IMR-90 (cell line): ENCODE data around the gene RNF212. TPM values are rescaled to one million over a fixed set of nuclear protein-coding genes. Genes with fewer than 3 reads are reported as not detected.

ENCODE experiments used
- ATAC-seq: fragments of 200-7000 bp; cut with Tn5 transposase; 2 replicates; pipeline ENCODE4 v1.9.1; 2020; ENCODE audit warnings: low read depth, mild to moderate bottlenecking, moderate library complexity
- BruUV-seq: library from RNA; stranded (reverse); fragments of 400-500 nt; replicated peaks from 2 replicates; lab custom pipeline; 2021; lab: Mats Ljungman, UMichigan
- CTCF ChIA-PET: fragments of 300-600 bp; formaldehyde crosslinking; extraction: SDS; loops from one replicate; lab custom pipeline; 2021; ENCODE audit warnings: antibody characterized with exemption; lab: Yijun Ruan, JAX
- POLR2A ChIA-PET: fragments of 300-600 bp; sonication (Branson Sonifier 250); formaldehyde crosslinking; loops from one replicate; lab custom pipeline; 2022; ENCODE audit warnings: antibody characterized with exemption; ENCODE audit not compliant: unreplicated experiment; lab: Charles Lee
- DNase-seq: peaks from one replicate; pipeline ENCODE4 v3.0.0; 2013
- H2AFZ ChIP-seq: replicated peaks from 2 replicates; pipeline ENCODE3; 2013; ENCODE audit warnings: low read length, mild to moderate bottlenecking; ENCODE audit not compliant: poor library complexity
- H2AK5ac ChIP-seq: 2 replicates; pipeline ENCODE4 v1.6.1; 2013; ENCODE audit warnings: low read depth, low read length, inconsistent platforms
- H2AK9ac ChIP-seq: replicated peaks from 2 replicates; pipeline ENCODE3; 2013; ENCODE audit warnings: mild to moderate bottlenecking, low read depth, low read length, moderate library complexity; ENCODE audit not compliant: poor library complexity
- H2BK120ac ChIP-seq: 2 replicates; pipeline ENCODE4 v1.6.1; 2013; ENCODE audit warnings: low read depth, low read length, inconsistent platforms
- H2BK15ac ChIP-seq: 3 replicates; pipeline ENCODE4 v1.6.1; 2013; ENCODE audit warnings: low read depth, low read length, inconsistent platforms
- H2BK20ac ChIP-seq: 2 replicates; pipeline ENCODE4 v1.6.1; 2013; ENCODE audit warnings: low read depth, mild to moderate bottlenecking, inconsistent platforms, low read length, moderate library complexity
- H2BK5ac ChIP-seq: 2 replicates; pipeline ENCODE4 v1.6.1; 2013; ENCODE audit warnings: mild to moderate bottlenecking, low read depth, low read length, inconsistent platforms; ENCODE audit not compliant: poor library complexity, severe bottlenecking
- H3K14ac ChIP-seq: replicated peaks from 2 replicates; pipeline ENCODE4 v1.6.1; 2013; ENCODE audit warnings: low read depth, low read length, inconsistent platforms
- H3K18ac ChIP-seq: 2 replicates; pipeline ENCODE4 v1.6.1; 2013; ENCODE audit warnings: low read depth, low read length, control low read depth
- H3K23ac ChIP-seq: 2 replicates; pipeline ENCODE4 v1.6.1; 2013; ENCODE audit warnings: low read depth, low read length, inconsistent platforms
- H3K27ac ChIP-seq: 2 replicates; pipeline ENCODE4 v1.5.1; 2013; ENCODE audit warnings: mild to moderate bottlenecking, control low read depth, low read length; ENCODE audit not compliant: insufficient read depth
- H3K27me3 ChIP-seq: 2 replicates; pipeline ENCODE4 v1.6.1; 2013; ENCODE audit warnings: low read length; ENCODE audit not compliant: control insufficient read depth, insufficient read depth
- H3K36me3 ChIP-seq: 2 replicates; pipeline ENCODE4 v1.6.1; 2013; ENCODE audit warnings: low read length, mixed read lengths; ENCODE audit not compliant: control insufficient read depth, insufficient read depth
- H3K4ac ChIP-seq: 2 replicates; pipeline ENCODE4 v1.6.1; 2013; ENCODE audit warnings: low read depth, low read length, inconsistent platforms
- H3K4me1 ChIP-seq: 2 replicates; pipeline ENCODE4 v1.6.1; 2013; ENCODE audit warnings: low read length, mixed read lengths; ENCODE audit not compliant: control insufficient read depth, insufficient read depth
- H3K4me2 ChIP-seq: 2 replicates; pipeline ENCODE4 v1.6.1; 2013; ENCODE audit warnings: low read depth, mild to moderate bottlenecking, control low read depth, low read length, moderate library complexity
- H3K4me3 ChIP-seq: 2 replicates; pipeline ENCODE4 v1.5.1; 2013; ENCODE audit warnings: low read depth, mild to moderate bottlenecking, control low read depth, low read length, moderate library complexity; ENCODE audit not compliant: insufficient read depth
- H3K56ac ChIP-seq: 2 replicates; pipeline ENCODE4 v1.6.1; 2013; ENCODE audit warnings: low read length, inconsistent platforms; ENCODE audit not compliant: insufficient read depth; ENCODE audit errors: extremely low read depth
- H3K79me1 ChIP-seq, 2 experiments: 2 replicates each; pipeline ENCODE4 v1.6.1; 2013; ENCODE audit warnings: low read length in 2 of 2, inconsistent platforms in 1 of 2, low read depth in 1 of 2
- H3K9ac ChIP-seq: 2 replicates; pipeline ENCODE4 v1.6.1; 2013; ENCODE audit warnings: low read depth, low read length, control low read depth
- H3K9me1 ChIP-seq: 2 replicates; pipeline ENCODE4 v1.6.1; 2013; ENCODE audit warnings: low read length, inconsistent platforms; ENCODE audit not compliant: insufficient read depth
- H3K9me3 ChIP-seq: 2 replicates; pipeline ENCODE4 v1.6.1; 2013; ENCODE audit warnings: low read length; ENCODE audit not compliant: control insufficient read depth, insufficient read depth
- H4K20me1 ChIP-seq: 2 replicates; pipeline ENCODE4 v1.6.1; 2013; ENCODE audit warnings: low read length, inconsistent platforms; ENCODE audit not compliant: insufficient read depth
- H4K5ac ChIP-seq: 2 replicates; pipeline ENCODE4 v1.6.1; 2013; ENCODE audit warnings: mild to moderate bottlenecking, low read depth, low read length, control low read depth
- H4K8ac ChIP-seq, 2 experiments: 2 replicates each; pipeline ENCODE4 v1.6.1; 2013; ENCODE audit warnings: low read depth in 2 of 2, low read length in 2 of 2, control low read depth in 1 of 2, inconsistent platforms in 1 of 2
- H4K91ac ChIP-seq: 2 replicates; pipeline ENCODE4 v1.6.1; 2013; ENCODE audit warnings: low read depth, low read length, inconsistent platforms; ENCODE audit not compliant: insufficient read depth
- BHLHE40 ChIP-seq: fragments of 150-350 bp; IDR thresholded peaks from 2 replicates; pipeline ENCODE4 v1.6.1; 2016; ENCODE audit warnings: mild to moderate bottlenecking, low read depth, low read length
- CEBPB ChIP-seq: IDR thresholded peaks from 2 replicates; pipeline ENCODE4 v1.6.1; 2012; ENCODE audit warnings: low read depth, low read length, improper control_type of control experiment
- CHD1 ChIP-seq: IDR thresholded peaks from 2 replicates; pipeline ENCODE4 v1.6.1; 2012; ENCODE audit warnings: low read depth, low read length, improper control_type of control experiment
- FOS ChIP-seq: fragments of 150-350 bp; IDR thresholded peaks from 2 replicates; pipeline ENCODE4 v1.6.1; 2016; ENCODE audit warnings: low read depth, low read length
- MAFK ChIP-seq: IDR thresholded peaks from 2 replicates; pipeline ENCODE4 v1.6.1; 2012; ENCODE audit warnings: low read depth, low read length, improper control_type of control experiment
- MAZ ChIP-seq: IDR thresholded peaks from 2 replicates; pipeline ENCODE4 v1.6.1; 2012; ENCODE audit warnings: low read depth, mild to moderate bottlenecking, low read length, improper control_type of control experiment, moderate library complexity, borderline replicate concordance
- MXI1 ChIP-seq: IDR thresholded peaks from 2 replicates; pipeline ENCODE4 v1.6.1; 2012; ENCODE audit warnings: low read depth, mild to moderate bottlenecking, low read length, moderate library complexity, borderline replicate concordance
- NFE2L2 ChIP-seq: fragments of 150-350 bp; IDR thresholded peaks from 2 replicates; pipeline ENCODE4 v1.6.1; 2016; ENCODE audit warnings: low read depth, mild to moderate bottlenecking, low read length
- POLR2A ChIP-seq: IDR thresholded peaks from 2 replicates; pipeline ENCODE4 v1.6.1; 2012; ENCODE audit warnings: mild to moderate bottlenecking, low read depth, low read length
- RAD21 ChIP-seq: IDR thresholded peaks from 2 replicates; pipeline ENCODE4 v1.6.1; 2012; ENCODE audit warnings: low read length, improper control_type of control experiment
- RCOR1 ChIP-seq: IDR thresholded peaks from 2 replicates; pipeline ENCODE4 v1.6.1; 2012; ENCODE audit warnings: mild to moderate bottlenecking, low read length, improper control_type of control experiment; ENCODE audit not compliant: insufficient replicate concordance
- SMC3 ChIP-seq: fragments of 150-350 bp; IDR thresholded peaks from 2 replicates; pipeline ENCODE4 v1.6.1; 2016; ENCODE audit warnings: low read depth, mild to moderate bottlenecking, antibody characterized with exemption, low read length, moderate library complexity
- WGBS, 2 experiments: methylation state at CpG; one replicate each; pipeline versions ENCODE4 v1.1.5 to v1.1.7; 2013; ENCODE audit warnings: missing lambda C conversion rate in 2 of 2; ENCODE audit not compliant: insufficient read length in 1 of 2; ENCODE audit errors: extremely low coverage in 2 of 2; 5-methylcytosine and 5-hydroxymethylcytosine counted together
- dilution Hi-C: fragments of 300-500 bp; cut with HindIII; formaldehyde crosslinking; loops from one replicate; pipeline ENCODE4 v1.14.3; 2018; ENCODE audit warnings: low sequenced_read_pairs; ENCODE audit not compliant: unreplicated experiment
- in situ Hi-C: fragments of 300-500 bp; cut with MboI; formaldehyde crosslinking; loops from 3 replicates; pipeline ENCODE4 v1.14.3; 2019; ENCODE audit warnings: low sequenced_read_pairs, inconsistent platforms, mixed read lengths
- intact Hi-C: fragments of 100-400 bp; cut with micrococcal nuclease; formaldehyde crosslinking; loops from 2 replicates; pipeline ENCODE4 v1.10.0; 2022
- polyA plus RNA-seq, 3 experiments: library from polyadenylated mRNA; depleted of rRNA; stranded (reverse); fragments of >200 nt; gene quantifications; 2 replicates each; pipeline ENCODE4 v1.2.3, GENCODE V29; 2012; ENCODE audit warnings: low replicate concordance in 1 of 3
- total RNA-seq: library from RNA; depleted of rRNA; stranded (reverse); fragments of >200 nt; gene quantifications from 2 replicates; pipeline ENCODE4 v1.2.3, GENCODE V29; 2012
- TF ChIP-seq, protein P1 (sequence below): fragments of 150-350 bp; IDR thresholded peaks from 2 replicates; pipeline ENCODE4 v1.6.1; 2016; ENCODE audit warnings: low read depth, mild to moderate bottlenecking, low read length, moderate library complexity, borderline replicate concordance
- TF ChIP-seq, protein P2 (sequence below): conservative IDR thresholded peaks from 2 replicates; pipeline ENCODE4 v1.5.1; 2012; ENCODE audit warnings: mild to moderate bottlenecking, low read depth, low read length, improper control_type of control experiment
- TF ChIP-seq, protein P3 (sequence below): fragments of 150-350 bp; IDR thresholded peaks from 2 replicates; pipeline ENCODE4 v1.6.1; 2017; ENCODE audit warnings: mild to moderate bottlenecking, antibody characterized with exemption, low read length, low read depth

The RNF212 gene
- total and polyA plus RNA-seq, 2 of the 4 experiments (the other 2 are of a cell fraction): under 0.01 to 0.51 TPM

DNA sequence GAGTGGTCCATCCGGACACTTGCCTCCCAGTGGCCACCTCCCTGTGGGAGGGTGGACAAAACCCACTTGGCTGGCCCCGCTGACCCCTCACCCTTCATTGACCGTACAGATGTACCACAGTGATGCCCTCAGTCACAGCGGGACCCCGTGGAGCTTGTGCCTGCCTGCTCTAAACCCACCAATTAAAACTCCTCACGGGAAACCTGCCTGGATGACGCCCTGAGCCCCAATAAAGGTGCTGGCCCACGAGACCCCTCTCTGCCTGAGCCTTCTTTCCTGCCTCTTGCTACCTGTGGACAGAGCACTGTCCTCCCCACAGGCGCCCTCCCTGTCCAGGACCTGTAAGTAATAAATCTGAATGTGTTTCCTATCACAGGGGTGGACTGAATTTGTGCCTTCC lies 32.9 kb downstream of the RNF212 start:
- WGBS, 2 experiments: no CpG with 5 or more reads among the region's 9 CpGs
- Histone ChIP-seq H2BK20ac (no peak overlapping the region), H3K4me3 (no peak overlapping the region), H3K56ac (no peak overlapping the region), H2BK120ac (no peak overlapping the region), H4K5ac (no peak overlapping the region), H3K4me1 (peaks cover 6% of the 10 kb centered on the region), H3K23ac (no peak overlapping the region), H3K4me2 (no peak overlapping the region), H2BK15ac (no peak overlapping the region), H3K9me3 (no peaks in the 10 kb centered on the region), H3K14ac (no peak overlapping the region), H3K27ac (no peak overlapping the region), H4K91ac (no peak overlapping the region), H4K20me1 (no peaks in the 10 kb centered on the region), H3K79me1 (no peaks in the 10 kb centered on the region), H2AK9ac (no peak overlapping the region), H3K9me1 (no peaks in the 10 kb centered on the region), H3K4ac (no peak overlapping the region), H2AFZ (no peak overlapping the region), H2AK5ac (no peak overlapping the region), H3K18ac (no peak overlapping the region), H3K9ac (no peak overlapping the region), H3K36me3 (no peaks in the 10 kb centered on the region), H4K8ac (no peak overlapping the region), H3K27me3 (peaks cover 15% of the 10 kb centered on the region), H2BK5ac (no peak overlapping the region)
- DNase-seq (no peak), ATAC-seq (no peak)
- POLR2A ChIA-PET: no interaction called here
- no peak for TF ChIP-seq SMC3
- no peak for TF ChIP-seq CHD1
- no peak for TF ChIP-seq RAD21
- no peak for TF ChIP-seq BHLHE40
- TF ChIP-seq MAFK: no peak
- TF ChIP-seq, protein P1, sequence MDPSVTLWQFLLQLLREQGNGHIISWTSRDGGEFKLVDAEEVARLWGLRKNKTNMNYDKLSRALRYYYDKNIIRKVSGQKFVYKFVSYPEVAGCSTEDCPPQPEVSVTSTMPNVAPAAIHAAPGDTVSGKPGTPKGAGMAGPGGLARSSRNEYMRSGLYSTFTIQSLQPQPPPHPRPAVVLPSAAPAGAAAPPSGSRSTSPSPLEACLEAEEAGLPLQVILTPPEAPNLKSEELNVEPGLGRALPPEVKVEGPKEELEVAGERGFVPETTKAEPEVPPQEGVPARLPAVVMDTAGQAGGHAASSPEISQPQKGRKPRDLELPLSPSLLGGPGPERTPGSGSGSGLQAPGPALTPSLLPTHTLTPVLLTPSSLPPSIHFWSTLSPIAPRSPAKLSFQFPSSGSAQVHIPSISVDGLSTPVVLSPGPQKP: no peak
- no peak for TF ChIP-seq FOS
- TF ChIP-seq MXI1: no peak
- TF ChIP-seq NFE2L2: no peak
- TF ChIP-seq, protein P2, sequence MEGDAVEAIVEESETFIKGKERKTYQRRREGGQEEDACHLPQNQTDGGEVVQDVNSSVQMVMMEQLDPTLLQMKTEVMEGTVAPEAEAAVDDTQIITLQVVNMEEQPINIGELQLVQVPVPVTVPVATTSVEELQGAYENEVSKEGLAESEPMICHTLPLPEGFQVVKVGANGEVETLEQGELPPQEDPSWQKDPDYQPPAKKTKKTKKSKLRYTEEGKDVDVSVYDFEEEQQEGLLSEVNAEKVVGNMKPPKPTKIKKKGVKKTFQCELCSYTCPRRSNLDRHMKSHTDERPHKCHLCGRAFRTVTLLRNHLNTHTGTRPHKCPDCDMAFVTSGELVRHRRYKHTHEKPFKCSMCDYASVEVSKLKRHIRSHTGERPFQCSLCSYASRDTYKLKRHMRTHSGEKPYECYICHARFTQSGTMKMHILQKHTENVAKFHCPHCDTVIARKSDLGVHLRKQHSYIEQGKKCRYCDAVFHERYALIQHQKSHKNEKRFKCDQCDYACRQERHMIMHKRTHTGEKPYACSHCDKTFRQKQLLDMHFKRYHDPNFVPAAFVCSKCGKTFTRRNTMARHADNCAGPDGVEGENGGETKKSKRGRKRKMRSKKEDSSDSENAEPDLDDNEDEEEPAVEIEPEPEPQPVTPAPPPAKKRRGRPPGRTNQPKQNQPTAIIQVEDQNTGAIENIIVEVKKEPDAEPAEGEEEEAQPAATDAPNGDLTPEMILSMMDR: no peak
- TF ChIP-seq RCOR1: no peak
- no peak for TF ChIP-seq POLR2A
- TF ChIP-seq, protein P3, sequence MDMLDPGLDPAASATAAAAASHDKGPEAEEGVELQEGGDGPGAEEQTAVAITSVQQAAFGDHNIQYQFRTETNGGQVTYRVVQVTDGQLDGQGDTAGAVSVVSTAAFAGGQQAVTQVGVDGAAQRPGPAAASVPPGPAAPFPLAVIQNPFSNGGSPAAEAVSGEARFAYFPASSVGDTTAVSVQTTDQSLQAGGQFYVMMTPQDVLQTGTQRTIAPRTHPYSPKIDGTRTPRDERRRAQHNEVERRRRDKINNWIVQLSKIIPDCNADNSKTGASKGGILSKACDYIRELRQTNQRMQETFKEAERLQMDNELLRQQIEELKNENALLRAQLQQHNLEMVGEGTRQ: no peak
- TF ChIP-seq MAZ: no peak
- TF ChIP-seq CEBPB: no peak
- BruUV-seq: no TSS peak
- dilution Hi-C loops: no loop called here
- in situ Hi-C loops: no loop called here
- intact Hi-C loops: no loop called here
- CTCF ChIA-PET: no interaction called here
